ENCODE data around the gene ZFHX3.

ZFHX3 gene

GRCh38 chr16:72848028-72848400 lies 199.9 kb downstream of the ZFHX3 start:
- H3K9me3 ChIP-seq (ENCODE audit: low read length): no peaks in the 10 kb centered on the region
- no peak overlapping the region for H3K9ac ChIP-seq (ENCODE audit: low read length)
- no peaks in the 10 kb centered on the region for H3K27me3 ChIP-seq (ENCODE audit: control insufficient read depth in 1 of 2, insufficient read depth in 2 of 2, low read length in 2 of 2)
- H3K36me3 ChIP-seq (ENCODE audit: insufficient read depth, low read length): no peaks in the 10 kb centered on the region
- H3K4me1 ChIP-seq (ENCODE audit: insufficient read depth, low read length): peaks cover 31% of the 10 kb centered on the region
- H3K27ac ChIP-seq (ENCODE audit: low read depth, low read length): no peak overlapping the region
- no peak overlapping the region for H3K4me3 ChIP-seq (ENCODE audit: low read depth in 1 of 2, low read length in 2 of 2)

- Histone ChIP-seq H3K27ac (ENCODE audit: low read depth, low read length) (no peak overlapping the region), H3K9ac (ENCODE audit: low read length) (no peak overlapping the region), H3K27me3 (ENCODE audit: control insufficient read depth in 1 of 2, insufficient read depth in 2 of 2, low read length in 2 of 2) (no peaks in the 10 kb centered on the region), H3K9me3 (ENCODE audit: low read length) (no peaks in the 10 kb centered on the region), H3K36me3 (ENCODE audit: insufficient read depth, low read length) (no peaks in the 10 kb centered on the region), H3K4me1 (ENCODE audit: insufficient read depth, low read length) (peaks cover 31% of the 10 kb centered on the region), H3K4me3 (ENCODE audit: low read depth in 1 of 2, low read length in 2 of 2) (no peak overlapping the region)
Observed at GRCh38 chr16:72847187-72848027, 200.5 kb downstream of the ZFHX3 start.

- Histone ChIP-seq H3K27me3 (ENCODE audit: control insufficient read depth in 1 of 2, insufficient read depth in 2 of 2, low read length in 2 of 2) (no peaks in the 10 kb centered on the region), H3K27ac (ENCODE audit: low read depth, low read length) (no peak overlapping the region), H3K36me3 (ENCODE audit: insufficient read depth, low read length) (no peaks in the 10 kb centered on the region), H3K9ac (ENCODE audit: low read length) (no peak overlapping the region), H3K9me3 (ENCODE audit: low read length) (no peaks in the 10 kb centered on the region), H3K4me3 (ENCODE audit: low read depth in 1 of 2, low read length in 2 of 2) (no peak overlapping the region), H3K4me1 (ENCODE audit: insufficient read depth, low read length) (peaks cover 32% of the 10 kb centered on the region)
Observed at GRCh38 chr16:72846594-72846993, 201.3 kb downstream of the ZFHX3 start.

GRCh38 chr16:72845322-72846020 lies 202.5 kb downstream of the ZFHX3 start:
- Histone ChIP-seq H3K4me3 (ENCODE audit: low read depth in 1 of 2, low read length in 2 of 2) (no peak overlapping the region), H3K36me3 (ENCODE audit: insufficient read depth, low read length) (no peaks in the 10 kb centered on the region), H3K27me3 (ENCODE audit: control insufficient read depth in 1 of 2, insufficient read depth in 2 of 2, low read length in 2 of 2) (no peaks in the 10 kb centered on the region), H3K9me3 (ENCODE audit: low read length) (no peaks in the 10 kb centered on the region), H3K4me1 (ENCODE audit: insufficient read depth, low read length) (peaks cover 40% of the 10 kb centered on the region), H3K27ac (ENCODE audit: low read depth, low read length) (no peak overlapping the region), H3K9ac (ENCODE audit: low read length) (no peak overlapping the region)

GRCh38 chr16:72844225-72844920 lies 203.6 kb downstream of the ZFHX3 start:
- Histone ChIP-seq H3K36me3 (ENCODE audit: insufficient read depth, low read length) (no peaks in the 10 kb centered on the region), H3K9me3 (ENCODE audit: low read length) (no peaks in the 10 kb centered on the region), H3K9ac (ENCODE audit: low read length) (no peak overlapping the region), H3K27ac (ENCODE audit: low read depth, low read length) (no peak overlapping the region), H3K27me3 (ENCODE audit: control insufficient read depth in 1 of 2, insufficient read depth in 2 of 2, low read length in 2 of 2) (no peaks in the 10 kb centered on the region), H3K4me3 (ENCODE audit: low read depth in 1 of 2, low read length in 2 of 2) (no peak overlapping the region), H3K4me1 (ENCODE audit: insufficient read depth, low read length) (peaks cover 42% of the 10 kb centered on the region)

- Histone ChIP-seq H3K9ac (ENCODE audit: low read length) (no peak overlapping the region), H3K9me3 (ENCODE audit: low read length) (no peaks in the 10 kb centered on the region), H3K4me1 (ENCODE audit: insufficient read depth, low read length) (peaks cover 27% of the 10 kb centered on the region), H3K27ac (ENCODE audit: low read depth, low read length) (no peak overlapping the region), H3K36me3 (ENCODE audit: insufficient read depth, low read length) (no peaks in the 10 kb centered on the region), H3K4me3 (ENCODE audit: low read depth in 1 of 2, low read length in 2 of 2) (no peak overlapping the region), H3K27me3 (ENCODE audit: control insufficient read depth in 1 of 2, insufficient read depth in 2 of 2, low read length in 2 of 2) (no peaks in the 10 kb centered on the region)
Observed at GRCh38 chr16:72841506-72841905, 206.4 kb downstream of the ZFHX3 start.

- Histone ChIP-seq H3K9ac (ENCODE audit: low read length) (no peak overlapping the region), H3K9me3 (ENCODE audit: low read length) (no peaks in the 10 kb centered on the region), H3K27me3 (ENCODE audit: control insufficient read depth in 1 of 2, insufficient read depth in 2 of 2, low read length in 2 of 2) (no peaks in the 10 kb centered on the region), H3K4me3 (ENCODE audit: low read depth in 1 of 2, low read length in 2 of 2) (no peak overlapping the region), H3K36me3 (ENCODE audit: insufficient read depth, low read length) (no peaks in the 10 kb centered on the region), H3K4me1 (ENCODE audit: insufficient read depth, low read length) (peaks cover 27% of the 10 kb centered on the region), H3K27ac (ENCODE audit: low read depth, low read length) (no peak overlapping the region)
Observed at GRCh38 chr16:72840631-72841381, 207.1 kb downstream of the ZFHX3 start.

GRCh38 chr16:72838951-72839350 lies 209.0 kb downstream of the ZFHX3 start:
- H3K27me3 ChIP-seq (ENCODE audit: control insufficient read depth in 1 of 2, insufficient read depth in 2 of 2, low read length in 2 of 2): no peaks in the 10 kb centered on the region
- no peak overlapping the region for H3K9ac ChIP-seq (ENCODE audit: low read length)
- no peaks in the 10 kb centered on the region for H3K36me3 ChIP-seq (ENCODE audit: insufficient read depth, low read length)
- peaks cover 27% of the 10 kb centered on the region for H3K4me1 ChIP-seq (ENCODE audit: insufficient read depth, low read length)
- no peak overlapping the region for H3K4me3 ChIP-seq (ENCODE audit: low read depth in 1 of 2, low read length in 2 of 2)
- H3K9me3 ChIP-seq (ENCODE audit: low read length): no peaks in the 10 kb centered on the region
- no peak overlapping the region for H3K27ac ChIP-seq (ENCODE audit: low read depth, low read length)

GRCh38 chr16:72838586-72838910 lies 209.4 kb downstream of the ZFHX3 start:
- no peak overlapping the region for H3K27ac ChIP-seq (ENCODE audit: low read depth, low read length)
- no peak overlapping the region for H3K9ac ChIP-seq (ENCODE audit: low read length)
- no peaks in the 10 kb centered on the region for H3K36me3 ChIP-seq (ENCODE audit: insufficient read depth, low read length)
- no peaks in the 10 kb centered on the region for H3K9me3 ChIP-seq (ENCODE audit: low read length)
- peaks cover 31% of the 10 kb centered on the region for H3K4me1 ChIP-seq (ENCODE audit: insufficient read depth, low read length)
- no peaks in the 10 kb centered on the region for H3K27me3 ChIP-seq (ENCODE audit: control insufficient read depth in 1 of 2, insufficient read depth in 2 of 2, low read length in 2 of 2)
- no peak overlapping the region for H3K4me3 ChIP-seq (ENCODE audit: low read depth in 1 of 2, low read length in 2 of 2)

- Histone ChIP-seq H3K36me3 (ENCODE audit: insufficient read depth, low read length) (no peaks in the 10 kb centered on the region), H3K9ac (ENCODE audit: low read length) (no peak overlapping the region), H3K4me1 (ENCODE audit: insufficient read depth, low read length) (peaks cover 37% of the 10 kb centered on the region), H3K27me3 (ENCODE audit: control insufficient read depth in 1 of 2, insufficient read depth in 2 of 2, low read length in 2 of 2) (no peaks in the 10 kb centered on the region), H3K9me3 (ENCODE audit: low read length) (no peaks in the 10 kb centered on the region), H3K4me3 (ENCODE audit: low read depth in 1 of 2, low read length in 2 of 2) (no peak overlapping the region), H3K27ac (ENCODE audit: low read depth, low read length) (no peak overlapping the region)
Observed at GRCh38 chr16:72837846-72838585, 209.9 kb downstream of the ZFHX3 start.
